IMR-90 (cell line): ENCODE data around the gene BMP8B. TPM values are rescaled to one million over a fixed set of nuclear protein-coding genes. Genes with fewer than 3 reads are reported as not detected.

Source experiments
- ATAC-seq: fragments of 200-7000 bp; cut with Tn5 transposase; 2 replicates; pipeline ENCODE4 v1.9.1; 2020; ENCODE audit warnings: low read depth, mild to moderate bottlenecking, moderate library complexity
- BruUV-seq: library from RNA; stranded (reverse); fragments of 400-500 nt; replicated peaks from 2 replicates; lab custom pipeline; 2021; lab: Mats Ljungman, UMichigan
- CTCF ChIA-PET: fragments of 300-600 bp; formaldehyde crosslinking; extraction: SDS; loops from one replicate; lab custom pipeline; 2021; ENCODE audit warnings: antibody characterized with exemption; lab: Yijun Ruan, JAX
- POLR2A ChIA-PET: fragments of 300-600 bp; sonication (Branson Sonifier 250); formaldehyde crosslinking; loops from one replicate; lab custom pipeline; 2022; ENCODE audit warnings: antibody characterized with exemption; ENCODE audit not compliant: unreplicated experiment; lab: Charles Lee
- DNase-seq: peaks from one replicate; pipeline ENCODE4 v3.0.0; 2013
- H2AFZ ChIP-seq: replicated peaks from 2 replicates; pipeline ENCODE3; 2013; ENCODE audit warnings: low read length, mild to moderate bottlenecking; ENCODE audit not compliant: poor library complexity
- H2AK5ac ChIP-seq: 2 replicates; pipeline ENCODE4 v1.6.1; 2013; ENCODE audit warnings: low read depth, low read length, inconsistent platforms
- H2AK9ac ChIP-seq: replicated peaks from 2 replicates; pipeline ENCODE3; 2013; ENCODE audit warnings: mild to moderate bottlenecking, low read depth, low read length, moderate library complexity; ENCODE audit not compliant: poor library complexity
- H2BK120ac ChIP-seq: 2 replicates; pipeline ENCODE4 v1.6.1; 2013; ENCODE audit warnings: low read depth, low read length, inconsistent platforms
- H2BK15ac ChIP-seq: 3 replicates; pipeline ENCODE4 v1.6.1; 2013; ENCODE audit warnings: low read depth, low read length, inconsistent platforms
- H2BK20ac ChIP-seq: 2 replicates; pipeline ENCODE4 v1.6.1; 2013; ENCODE audit warnings: low read depth, mild to moderate bottlenecking, inconsistent platforms, low read length, moderate library complexity
- H2BK5ac ChIP-seq: 2 replicates; pipeline ENCODE4 v1.6.1; 2013; ENCODE audit warnings: mild to moderate bottlenecking, low read depth, low read length, inconsistent platforms; ENCODE audit not compliant: poor library complexity, severe bottlenecking
- H3K14ac ChIP-seq: replicated peaks from 2 replicates; pipeline ENCODE4 v1.6.1; 2013; ENCODE audit warnings: low read depth, low read length, inconsistent platforms
- H3K18ac ChIP-seq: 2 replicates; pipeline ENCODE4 v1.6.1; 2013; ENCODE audit warnings: low read depth, low read length, control low read depth
- H3K23ac ChIP-seq: 2 replicates; pipeline ENCODE4 v1.6.1; 2013; ENCODE audit warnings: low read depth, low read length, inconsistent platforms
- H3K27ac ChIP-seq: 2 replicates; pipeline ENCODE4 v1.5.1; 2013; ENCODE audit warnings: mild to moderate bottlenecking, control low read depth, low read length; ENCODE audit not compliant: insufficient read depth
- H3K27me3 ChIP-seq: 2 replicates; pipeline ENCODE4 v1.6.1; 2013; ENCODE audit warnings: low read length; ENCODE audit not compliant: control insufficient read depth, insufficient read depth
- H3K36me3 ChIP-seq: 2 replicates; pipeline ENCODE4 v1.6.1; 2013; ENCODE audit warnings: low read length, mixed read lengths; ENCODE audit not compliant: control insufficient read depth, insufficient read depth
- H3K4ac ChIP-seq: 2 replicates; pipeline ENCODE4 v1.6.1; 2013; ENCODE audit warnings: low read depth, low read length, inconsistent platforms
- H3K4me1 ChIP-seq: 2 replicates; pipeline ENCODE4 v1.6.1; 2013; ENCODE audit warnings: low read length, mixed read lengths; ENCODE audit not compliant: control insufficient read depth, insufficient read depth
- H3K4me2 ChIP-seq: 2 replicates; pipeline ENCODE4 v1.6.1; 2013; ENCODE audit warnings: low read depth, mild to moderate bottlenecking, control low read depth, low read length, moderate library complexity
- H3K4me3 ChIP-seq: 2 replicates; pipeline ENCODE4 v1.5.1; 2013; ENCODE audit warnings: low read depth, mild to moderate bottlenecking, control low read depth, low read length, moderate library complexity; ENCODE audit not compliant: insufficient read depth
- H3K56ac ChIP-seq: 2 replicates; pipeline ENCODE4 v1.6.1; 2013; ENCODE audit warnings: low read length, inconsistent platforms; ENCODE audit not compliant: insufficient read depth; ENCODE audit errors: extremely low read depth
- H3K79me1 ChIP-seq, 2 experiments: 2 replicates each; pipeline ENCODE4 v1.6.1; 2013; ENCODE audit warnings: low read length in 2 of 2, inconsistent platforms in 1 of 2, low read depth in 1 of 2
- H3K9ac ChIP-seq: 2 replicates; pipeline ENCODE4 v1.6.1; 2013; ENCODE audit warnings: low read depth, low read length, control low read depth
- H3K9me1 ChIP-seq: 2 replicates; pipeline ENCODE4 v1.6.1; 2013; ENCODE audit warnings: low read length, inconsistent platforms; ENCODE audit not compliant: insufficient read depth
- H3K9me3 ChIP-seq: 2 replicates; pipeline ENCODE4 v1.6.1; 2013; ENCODE audit warnings: low read length; ENCODE audit not compliant: control insufficient read depth, insufficient read depth
- H4K20me1 ChIP-seq: 2 replicates; pipeline ENCODE4 v1.6.1; 2013; ENCODE audit warnings: low read length, inconsistent platforms; ENCODE audit not compliant: insufficient read depth
- H4K5ac ChIP-seq: 2 replicates; pipeline ENCODE4 v1.6.1; 2013; ENCODE audit warnings: mild to moderate bottlenecking, low read depth, low read length, control low read depth
- H4K8ac ChIP-seq, 2 experiments: 2 replicates each; pipeline ENCODE4 v1.6.1; 2013; ENCODE audit warnings: low read depth in 2 of 2, low read length in 2 of 2, control low read depth in 1 of 2, inconsistent platforms in 1 of 2
- H4K91ac ChIP-seq: 2 replicates; pipeline ENCODE4 v1.6.1; 2013; ENCODE audit warnings: low read depth, low read length, inconsistent platforms; ENCODE audit not compliant: insufficient read depth
- MXI1 ChIP-seq: IDR thresholded peaks from 2 replicates; pipeline ENCODE4 v1.6.1; 2012; ENCODE audit warnings: low read depth, mild to moderate bottlenecking, low read length, moderate library complexity, borderline replicate concordance
- NFE2L2 ChIP-seq: fragments of 150-350 bp; IDR thresholded peaks from 2 replicates; pipeline ENCODE4 v1.6.1; 2016; ENCODE audit warnings: low read depth, mild to moderate bottlenecking, low read length
- WGBS, 2 experiments: methylation state at CpG; one replicate each; pipeline versions ENCODE4 v1.1.5 to v1.1.7; 2013; ENCODE audit warnings: missing lambda C conversion rate in 2 of 2; ENCODE audit not compliant: insufficient read length in 1 of 2; ENCODE audit errors: extremely low coverage in 2 of 2; 5-methylcytosine and 5-hydroxymethylcytosine counted together
- dilution Hi-C: fragments of 300-500 bp; cut with HindIII; formaldehyde crosslinking; loops from one replicate; pipeline ENCODE4 v1.14.3; 2018; ENCODE audit warnings: low sequenced_read_pairs; ENCODE audit not compliant: unreplicated experiment
- in situ Hi-C: fragments of 300-500 bp; cut with MboI; formaldehyde crosslinking; loops from 3 replicates; pipeline ENCODE4 v1.14.3; 2019; ENCODE audit warnings: low sequenced_read_pairs, inconsistent platforms, mixed read lengths
- intact Hi-C: fragments of 100-400 bp; cut with micrococcal nuclease; formaldehyde crosslinking; loops from 2 replicates; pipeline ENCODE4 v1.10.0; 2022
- polyA plus RNA-seq, 3 experiments: library from polyadenylated mRNA; depleted of rRNA; stranded (reverse); fragments of >200 nt; gene quantifications; 2 replicates each; pipeline ENCODE4 v1.2.3, GENCODE V29; 2012; ENCODE audit warnings: low replicate concordance in 1 of 3
- total RNA-seq: library from RNA; depleted of rRNA; stranded (reverse); fragments of >200 nt; gene quantifications from 2 replicates; pipeline ENCODE4 v1.2.3, GENCODE V29; 2012

BMP8B gene
- total and polyA plus RNA-seq, 2 of the 4 experiments (the other 2 are of a cell fraction), result not detected

DNA sequence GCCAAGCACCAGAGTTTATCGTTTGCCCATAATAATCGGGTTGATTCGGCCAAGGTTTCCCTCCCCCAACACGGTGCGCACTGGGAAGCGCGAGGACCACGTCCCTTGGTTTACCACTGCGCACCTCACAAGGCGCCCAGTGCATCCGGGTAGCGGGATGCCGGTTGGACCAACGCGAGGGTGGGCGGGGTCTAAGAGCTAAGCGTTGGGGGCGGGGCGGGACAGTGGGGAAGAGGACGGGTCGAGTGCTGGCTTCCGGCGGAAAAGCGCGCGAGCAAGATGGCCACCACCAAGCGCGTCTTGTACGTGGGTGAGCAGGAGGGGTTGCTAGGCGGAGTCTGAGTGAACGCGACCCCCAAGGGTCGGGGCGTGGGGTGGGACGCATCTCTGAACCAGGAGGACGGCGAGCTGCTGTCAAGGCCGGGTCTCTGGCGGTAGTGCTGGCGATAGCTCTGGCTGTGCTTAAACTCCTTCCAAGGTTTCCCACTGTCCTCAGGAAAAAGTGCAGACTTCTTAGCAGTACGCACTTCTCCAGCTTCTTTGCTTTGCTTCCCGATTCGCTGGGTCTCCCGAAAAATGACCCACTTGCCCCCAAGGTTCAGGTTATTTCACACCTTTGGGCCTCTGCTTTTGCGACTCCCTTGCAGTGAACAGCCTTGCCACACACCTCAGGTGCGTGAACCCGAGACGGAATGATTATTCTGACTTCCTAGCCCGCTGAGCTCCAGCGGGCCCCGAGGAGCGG is 49.9 kb downstream of the BMP8B start, which contains the start of gene PPIE (continued):
- TF ChIP-seq MXI1, result no peak

DNA sequence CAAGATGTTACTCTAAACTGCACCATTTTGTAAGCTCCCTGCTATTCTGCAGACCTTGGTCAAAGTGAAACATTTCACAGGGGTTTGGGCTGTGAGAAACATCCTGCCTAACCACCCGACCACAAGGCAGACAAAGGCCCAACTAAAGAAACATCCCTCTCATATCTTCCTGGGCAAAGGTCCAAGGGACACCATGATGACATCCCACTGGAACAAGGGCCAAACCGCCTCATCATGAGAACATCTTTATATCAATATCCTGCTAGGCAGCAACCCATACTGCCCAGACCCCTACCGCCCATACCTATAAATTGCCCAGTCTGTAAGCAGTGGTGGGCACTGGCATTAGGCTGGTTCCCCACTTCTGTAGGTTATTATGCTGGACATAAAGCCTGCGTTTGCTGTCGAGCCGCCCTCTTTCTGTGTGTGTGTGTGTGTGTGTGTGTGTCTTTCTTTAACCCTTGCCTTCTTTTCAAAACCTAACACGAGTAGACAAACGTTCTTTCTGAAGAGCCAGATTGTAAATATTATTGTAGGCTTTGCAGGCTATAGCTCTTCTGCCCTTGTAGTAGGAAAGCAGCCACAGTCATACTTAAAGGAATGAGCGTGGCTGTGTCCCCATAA is 51.0 kb downstream of the BMP8B start:
- CTCF ChIA-PET, result no interaction called here

More for the DNA sequence above, 51.0 kb downstream of the BMP8B start:
- no peak overlapping the region for H2BK15ac ChIP-seq
- no peak overlapping the region for H3K14ac ChIP-seq
- peaks cover 18% of the 10 kb centered on the region for H3K27me3 ChIP-seq
- H3K9ac ChIP-seq, result no peak overlapping the region
- no peak overlapping the region for H2AK9ac ChIP-seq
- H3K23ac ChIP-seq, result no peak overlapping the region
- no peaks in the 10 kb centered on the region for H4K20me1 ChIP-seq
- H3K9me3 ChIP-seq, result no peaks in the 10 kb centered on the region
- H3K56ac ChIP-seq, result no peak overlapping the region
- dilution Hi-C loops (no loop called here), intact Hi-C loops (no loop called here), in situ Hi-C loops (no loop called here)
- DNase-seq (peak; percentile 79), ATAC-seq (no peak)
- H3K27ac ChIP-seq, result no peak overlapping the region
- POLR2A ChIA-PET, result no interaction called here
- no peak overlapping the region for H2BK5ac ChIP-seq
- peak overlapping the region; percentile 14 for H2AFZ ChIP-seq
- peaks cover 13 to 23% of the 10 kb centered on the region in 2 experiments for H3K79me1 ChIP-seq
- no peak overlapping the region for H3K4me3 ChIP-seq
- H3K4me2 ChIP-seq, result no peak overlapping the region
- no peak overlapping the region for H2AK5ac ChIP-seq
- peaks cover 5% of the 10 kb centered on the region; the same call in 1 of the 2 replicates for H3K4me1 ChIP-seq
- H4K5ac ChIP-seq, result no peak overlapping the region
- H3K18ac ChIP-seq, result no peak overlapping the region
- peaks cover 6% of the 10 kb centered on the region for H3K36me3 ChIP-seq
- WGBS, 2 experiments, result no CpG with 5 or more reads among the region's 9 CpGs
- no TSS peak for BruUV-seq
- H3K9me1 ChIP-seq, result peaks cover 7% of the 10 kb centered on the region
- no peak overlapping the region for H2BK120ac ChIP-seq
- H2BK20ac ChIP-seq, result no peak overlapping the region
- no peak for TF ChIP-seq NFE2L2
- H3K4ac ChIP-seq, result no peak overlapping the region
- no peak overlapping the region for H4K91ac ChIP-seq
- H4K8ac ChIP-seq, result peak overlapping the region in 1 of 2 experiments; percentile 50; a peak in 2 of 4 replicates
